HG03342 (cell line): ENCODE data around the gene PLCXD3.

Experiments
- ATAC-seq: cut with Tn5 transposase; IDR thresholded peaks from one replicate; pipeline ENCODE4 v1.9.1; 2021; ENCODE audit warnings: mild to moderate bottlenecking, moderate library complexity; ENCODE audit not compliant: unreplicated experiment

The PLCXD3 gene

DNA sequence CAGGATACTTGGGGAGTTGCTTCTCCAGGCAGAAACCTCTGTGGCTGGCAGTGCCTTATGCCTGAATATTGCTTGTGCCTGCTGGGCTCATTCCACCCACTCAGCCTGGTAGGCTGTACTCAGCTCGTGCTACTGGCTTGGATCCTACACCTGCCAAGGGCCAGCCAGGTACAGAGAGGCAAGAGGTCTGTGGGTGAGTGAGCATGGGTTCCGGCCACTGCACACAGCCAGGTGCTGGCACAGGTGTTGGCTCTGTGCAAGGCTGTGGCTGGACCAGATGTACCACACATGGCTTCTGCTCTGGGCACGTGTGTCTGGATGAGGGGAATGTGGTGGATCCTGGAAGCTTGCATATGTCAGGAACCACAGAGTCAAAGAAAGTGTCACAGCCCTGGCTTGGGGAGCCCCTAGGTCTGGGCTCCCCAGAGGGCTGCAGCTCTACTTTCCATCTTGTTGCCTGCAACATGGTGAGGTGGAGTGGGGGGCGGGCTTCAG, 220.4 kb downstream of the PLCXD3 start:
- no peak for ATAC-seq

DNA sequence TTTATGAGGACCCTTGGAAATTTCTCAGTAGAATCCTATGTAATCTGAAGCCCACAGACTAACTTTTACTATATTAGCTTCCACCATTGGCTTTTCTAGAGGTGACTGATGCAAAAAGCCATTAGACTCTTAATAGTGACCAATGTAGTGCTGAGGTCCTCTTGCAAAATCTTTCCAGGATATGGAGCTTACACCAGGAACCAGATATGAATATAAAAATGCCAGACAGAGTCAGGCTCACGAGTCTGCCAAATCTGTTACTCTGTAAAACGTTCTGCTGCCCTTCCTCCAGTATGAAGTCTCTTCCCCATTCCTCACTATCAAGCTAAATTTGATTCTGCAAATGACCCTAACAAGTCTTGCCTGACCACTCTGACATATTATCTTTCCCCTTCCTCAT, 223.7 kb downstream of the PLCXD3 start:
- ATAC-seq = no peak

DNA sequence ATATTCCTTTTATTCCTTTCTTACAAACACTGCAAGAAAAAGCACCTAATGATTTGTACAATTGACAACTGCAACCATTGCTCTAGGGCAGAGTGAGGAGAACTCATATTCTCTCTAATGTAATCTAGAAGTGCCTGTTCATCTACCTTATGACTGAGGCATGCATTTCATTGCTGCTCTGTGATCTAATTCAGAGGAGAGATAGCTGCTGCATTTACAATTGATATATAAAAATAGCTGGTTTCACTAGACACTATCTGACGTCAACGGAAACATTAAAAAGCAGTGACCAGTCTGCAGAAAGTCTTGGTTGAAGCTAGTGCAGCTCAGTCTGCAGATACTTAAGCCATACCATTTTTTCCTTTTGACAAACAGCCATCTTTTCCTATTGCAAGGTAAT, 224.2 kb downstream of the PLCXD3 start:
- no peak for ATAC-seq

DNA sequence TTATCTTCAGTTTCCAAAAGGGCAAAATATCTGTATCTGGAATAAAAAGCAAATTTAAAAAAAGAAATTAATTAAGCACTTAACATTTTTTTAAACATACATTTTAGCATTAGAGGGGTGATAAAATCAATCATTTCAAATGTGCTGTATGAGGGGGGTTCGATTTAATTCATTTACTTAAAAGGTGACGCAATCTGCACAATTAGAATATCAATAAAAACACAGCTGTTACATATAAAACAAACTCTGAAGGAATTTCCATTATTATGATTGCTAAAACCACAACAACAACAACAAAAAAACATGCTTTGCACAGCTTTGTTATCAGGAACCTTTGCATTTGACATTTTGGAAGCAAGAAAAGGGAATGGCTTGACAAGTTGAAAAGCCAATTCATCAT, 225.5 kb downstream of the PLCXD3 start:
- ATAC-seq = no peak

DNA sequence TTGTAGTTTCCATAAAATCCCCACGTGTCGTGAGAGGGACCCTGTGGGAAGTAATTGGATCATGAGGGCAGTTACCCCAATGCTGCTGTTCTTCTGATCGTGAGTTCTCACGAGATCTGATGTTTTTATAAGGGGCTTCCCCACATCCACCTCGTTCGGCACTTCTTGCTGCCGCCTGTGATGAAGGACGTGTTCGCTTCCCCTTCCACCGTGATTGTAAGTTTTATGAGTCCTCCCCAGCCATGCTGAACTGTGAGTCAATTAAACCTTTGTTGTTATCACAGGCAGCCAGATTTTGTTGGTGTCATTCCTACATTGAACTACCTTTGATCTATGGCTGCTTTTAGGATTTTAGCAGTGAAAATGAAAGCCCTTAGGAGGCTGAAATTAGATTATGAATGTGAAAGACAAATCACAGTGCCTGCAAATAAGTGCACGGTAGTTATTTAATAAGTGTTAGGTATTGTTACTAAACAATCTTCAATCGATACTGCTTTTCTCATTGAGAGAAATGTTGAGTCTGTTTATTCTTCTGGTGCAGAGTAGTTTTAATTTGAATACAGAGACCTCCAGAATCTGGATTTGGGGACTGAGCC, 229.1 kb downstream of the PLCXD3 start:
- ATAC-seq = no peak

DNA sequence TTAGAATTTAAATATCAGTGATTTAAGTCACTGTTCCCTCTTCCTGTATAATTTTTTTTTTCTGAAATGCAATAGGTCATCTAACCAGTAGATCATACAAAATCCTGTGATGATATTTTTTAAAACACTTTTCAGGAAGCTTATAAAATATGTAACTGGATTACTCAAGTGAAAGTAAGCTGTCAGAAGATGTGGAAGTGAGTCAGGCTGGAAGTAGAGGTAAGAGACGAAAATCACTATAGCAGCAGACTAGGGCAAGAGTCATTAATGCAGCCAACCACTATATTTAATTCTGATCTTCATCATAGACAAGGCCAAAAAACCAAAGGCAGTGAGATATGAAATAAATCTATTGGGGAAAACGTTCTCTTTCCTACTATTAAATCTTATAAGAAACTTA, 231.4 kb downstream of the PLCXD3 start:
- no peak for ATAC-seq

DNA sequence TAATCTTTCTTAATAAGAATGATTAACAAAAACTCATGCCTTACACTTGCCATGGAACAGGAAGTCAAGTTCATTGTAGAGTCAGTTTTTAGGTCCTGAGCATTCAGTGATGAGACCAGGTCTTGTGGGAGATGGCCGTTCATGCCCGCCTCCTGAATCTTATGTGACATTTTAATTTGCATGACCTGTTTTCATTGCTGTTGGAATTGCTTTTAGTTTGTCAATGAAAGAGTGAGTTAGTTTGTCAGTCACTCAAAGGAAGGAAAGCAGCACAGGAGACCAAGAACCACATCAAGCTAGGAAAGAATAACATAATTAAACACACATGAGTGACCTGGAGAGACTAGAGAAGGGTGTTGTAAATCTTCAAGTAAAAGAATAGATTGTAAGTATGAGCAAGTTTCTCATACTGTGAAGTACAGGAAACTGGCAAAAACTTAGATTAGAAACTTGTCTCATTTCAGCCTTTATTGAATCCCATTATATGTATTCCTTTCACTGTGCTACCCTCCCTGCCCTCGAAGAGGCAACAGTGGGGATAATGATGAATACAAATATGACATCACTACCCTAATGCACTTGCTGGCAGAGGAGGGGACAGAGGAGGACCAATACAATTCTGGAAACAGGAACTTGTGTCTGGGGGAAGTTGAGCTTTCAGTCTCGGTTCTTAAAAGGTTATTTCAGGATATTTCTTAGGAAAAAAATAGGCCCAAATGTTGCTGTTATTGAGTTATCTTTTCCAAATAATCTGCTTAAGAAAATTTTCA, 232.7 kb downstream of the PLCXD3 start:
- no peak for ATAC-seq

DNA sequence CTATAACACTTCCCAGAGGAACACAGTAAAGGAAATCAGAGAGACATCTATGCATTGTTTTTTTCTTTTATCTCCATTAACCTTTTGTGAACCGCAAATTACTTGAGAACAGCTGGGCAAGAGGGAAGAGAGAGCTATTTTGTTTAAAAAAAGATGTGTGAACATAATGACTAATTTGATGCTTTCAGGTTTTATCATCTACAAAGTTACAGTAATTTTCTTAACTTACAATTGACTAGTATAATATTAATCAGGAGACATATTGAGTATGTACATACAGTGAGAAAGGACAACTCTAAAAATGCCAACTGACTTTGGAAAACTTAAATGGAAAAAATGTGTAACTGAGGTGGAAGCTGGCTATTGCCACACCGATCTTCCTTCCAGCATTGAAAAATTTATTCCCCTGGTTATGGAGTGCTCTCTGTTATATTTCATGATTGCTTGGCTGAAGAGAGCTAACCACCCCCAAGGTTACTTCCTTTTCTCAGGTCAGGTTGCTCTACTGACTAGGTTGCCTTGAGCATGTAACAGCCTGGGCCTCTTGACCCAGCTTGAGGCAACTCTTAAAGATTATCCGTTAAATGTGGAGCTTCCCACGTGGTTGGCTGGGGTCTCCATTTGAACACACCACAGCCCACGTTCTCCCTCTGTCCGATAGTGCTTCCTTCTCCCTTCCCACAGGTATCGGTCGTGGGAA, 234.4 kb downstream of the PLCXD3 start:
- ATAC-seq = peak; percentile 63

DNA sequence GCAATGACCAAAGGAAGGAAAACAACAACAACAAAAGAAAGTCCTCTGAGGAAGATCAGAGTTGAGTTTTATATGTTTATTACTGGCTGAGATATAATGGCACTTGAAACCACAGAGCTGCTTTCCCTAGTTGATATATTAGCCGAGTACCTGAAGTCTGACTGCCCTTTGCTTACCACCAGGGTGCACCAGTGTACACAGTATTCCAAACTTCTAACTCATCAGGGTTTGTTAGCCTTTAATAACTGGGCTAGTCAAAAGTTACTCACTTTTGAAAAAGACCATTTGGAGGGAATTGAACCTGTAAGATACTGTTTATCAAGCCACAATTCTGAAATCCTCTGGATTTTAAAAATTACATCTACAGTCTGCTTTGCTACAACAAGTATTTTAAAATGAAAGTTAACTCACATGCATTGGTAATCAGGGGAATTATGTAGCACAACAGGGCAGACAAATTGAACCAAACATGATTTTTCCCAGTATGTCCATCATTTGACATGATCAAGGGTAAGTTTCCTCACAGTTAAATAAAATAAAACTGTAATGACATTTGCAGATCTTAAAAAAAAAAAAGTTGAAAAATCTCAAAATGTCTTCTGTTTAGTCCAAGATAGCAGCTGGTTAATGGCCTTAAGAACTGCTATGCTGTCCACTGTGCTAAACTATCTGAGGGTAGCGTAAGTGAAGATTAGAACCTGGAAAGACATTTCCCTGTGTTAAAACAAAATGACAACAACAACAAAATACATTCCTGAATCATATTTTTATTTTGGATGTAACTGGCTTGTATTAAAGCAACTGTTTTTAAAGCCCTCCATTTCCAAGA, 239.8 kb downstream of the PLCXD3 start:
- peak; percentile 90 for ATAC-seq

DNA sequence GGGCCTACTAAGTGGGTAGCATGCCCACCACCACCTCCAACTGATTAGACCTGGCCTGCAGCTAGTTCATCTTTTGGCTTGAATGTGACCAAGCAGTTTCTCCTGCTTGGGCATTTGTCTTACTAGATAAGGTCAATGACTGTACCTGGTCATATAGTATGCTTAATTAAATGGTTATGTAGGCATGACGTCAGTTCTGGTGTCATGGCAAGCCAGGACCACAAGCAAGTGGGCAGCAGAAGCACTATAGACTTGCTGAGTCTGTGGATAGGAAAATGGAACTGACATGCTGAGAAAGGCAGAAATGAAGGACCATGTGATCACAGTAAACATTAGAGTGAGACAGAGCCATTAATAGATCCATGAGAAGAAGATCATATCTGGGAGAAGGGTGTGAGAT, 241.5 kb downstream of the PLCXD3 start:
- no peak for ATAC-seq

DNA sequence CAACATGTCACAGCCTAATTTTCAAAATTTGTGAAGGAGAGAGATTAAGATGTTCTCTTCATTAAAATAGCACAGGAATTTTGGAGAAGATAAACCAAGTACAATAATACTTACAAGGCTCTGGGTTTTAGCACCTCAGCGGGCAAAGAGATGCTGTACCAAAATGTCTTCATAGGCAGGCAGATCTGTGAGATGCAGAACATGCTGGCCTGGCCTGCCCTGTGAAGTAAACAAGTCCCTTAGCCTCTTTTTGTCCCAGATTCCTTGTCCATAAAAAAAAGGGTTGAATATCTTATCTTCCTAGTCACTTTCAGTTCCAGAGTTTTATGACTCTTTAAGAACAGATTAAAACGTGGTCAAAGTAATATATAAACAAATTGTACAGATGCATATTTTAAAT, 244.0 kb downstream of the PLCXD3 start:
- no peak for ATAC-seq

DNA sequence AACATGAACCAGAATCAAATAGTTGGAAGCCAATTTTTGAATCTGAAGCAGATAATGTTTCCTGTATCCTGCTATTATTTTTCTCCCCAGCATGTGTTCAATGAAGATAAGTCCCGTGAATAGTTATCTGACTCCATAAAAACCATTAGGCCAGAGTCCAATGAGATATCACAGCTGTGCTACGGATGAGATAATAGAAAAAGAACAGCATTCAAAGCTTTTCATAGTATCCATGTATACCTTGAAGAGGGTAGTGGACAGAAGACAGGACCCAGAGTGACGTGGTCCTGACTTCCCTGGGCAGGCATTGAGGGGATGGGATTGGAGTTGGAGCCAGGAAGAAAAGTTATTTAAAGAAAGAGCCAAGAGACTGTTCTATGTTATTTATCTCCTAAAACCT, 246.4 kb downstream of the PLCXD3 start:
- no peak for ATAC-seq

DNA sequence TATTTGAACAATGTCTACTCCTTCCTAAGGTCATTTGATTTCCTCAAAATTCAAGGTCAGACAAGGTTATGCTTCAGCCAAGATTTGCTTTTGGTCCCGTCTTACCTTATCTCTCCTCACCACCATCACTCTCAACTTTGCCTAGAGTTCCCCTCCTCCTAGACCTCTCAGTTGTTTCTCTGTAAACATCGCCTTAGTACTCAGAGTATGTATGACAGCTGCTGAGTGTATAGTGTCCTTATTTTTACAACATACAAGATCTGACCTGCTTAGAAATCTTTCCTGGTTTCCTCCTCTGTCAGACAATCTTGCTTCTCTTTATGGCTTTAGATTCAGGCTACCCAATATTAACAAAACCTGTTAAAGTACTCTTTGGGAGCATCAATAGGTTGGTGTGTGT, 247.1 kb downstream of the PLCXD3 start:
- no peak for ATAC-seq
